HT1080 (cell line): ENCODE measurements around the gene FAM186B. TPM values are rescaled to one million over a fixed set of nuclear protein-coding genes. Genes with fewer than 3 reads are reported as not detected.

Experiments
- DNase-seq: peaks from one replicate; pipeline ENCODE4 v3.0.0-alpha.2; 2015; ENCODE audit warnings: low read depth
- total RNA-seq: library from RNA; depleted of rRNA; stranded (reverse); fragments of >200 nt; shearing (Covaris generic); gene quantifications from 2 replicates; pipeline ENCODE4 v1.2.3, GENCODE V29; 2014

Gene FAM186B
- total RNA-seq, 1 experiment from 2014 or later: 0.64 TPM

DNA sequence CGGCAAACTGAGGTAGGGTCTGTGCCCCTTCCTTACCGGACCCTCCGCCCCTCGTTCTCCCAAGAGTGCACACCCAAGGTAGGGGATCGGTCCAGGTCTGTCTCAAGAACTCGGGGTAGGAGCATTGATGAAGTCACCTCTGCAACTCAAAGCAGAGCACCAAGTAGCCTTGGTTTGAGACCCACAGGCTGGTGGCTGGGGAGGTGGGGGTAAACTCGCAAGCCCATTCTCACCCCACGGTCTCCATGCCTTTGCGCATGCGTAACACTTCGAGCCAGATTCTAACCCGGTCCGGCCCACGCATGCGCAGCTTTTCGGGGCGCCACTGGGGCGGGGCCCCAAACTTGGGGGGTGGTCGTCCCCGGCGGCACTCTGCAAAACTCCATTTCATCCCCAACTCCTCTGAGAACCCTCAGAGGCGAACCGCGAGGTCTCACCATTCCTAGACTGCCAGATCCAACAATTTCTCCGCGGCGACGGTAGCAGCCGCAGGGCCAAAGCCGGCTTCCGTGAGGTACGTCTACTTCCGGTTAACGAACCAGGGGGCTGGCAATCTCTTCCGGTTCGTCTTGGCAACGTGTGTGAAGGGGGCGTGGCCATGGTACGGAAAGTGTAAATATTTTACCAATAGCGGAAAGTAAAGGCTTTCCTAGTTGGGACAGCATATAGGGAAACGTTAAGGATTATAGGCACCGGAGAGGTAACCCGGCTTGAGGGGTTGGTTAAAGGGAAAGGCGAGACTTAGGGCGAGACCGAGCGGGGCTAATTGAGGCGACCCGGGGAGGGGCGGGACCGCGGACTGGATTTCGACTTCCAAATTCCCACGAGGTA is 37.6 kb downstream of the FAM186B start, which contains the start of gene MCRS1:
MCRS1 (minus strand) TSS at position 532 of the 831 bp plus-strand sequence. CDS start 1,411 bp downstream, outside the sequence.
- peak; percentile 80 for DNase-seq

DNA sequence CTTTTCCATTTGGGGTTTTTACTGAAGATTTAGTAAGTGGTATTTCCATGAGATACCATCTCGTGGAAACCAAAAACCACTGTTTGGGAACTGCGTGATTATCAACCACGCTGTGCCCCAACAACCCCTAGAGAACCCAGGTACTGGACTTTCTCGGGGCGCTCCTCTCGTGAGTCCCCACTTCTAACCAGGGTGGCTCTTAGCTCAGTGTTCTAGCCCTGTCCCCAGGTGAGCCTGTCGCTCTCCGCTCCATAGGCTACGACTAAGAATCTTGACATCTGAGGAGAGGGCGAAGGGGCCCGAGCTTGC is 38.2 kb downstream of the FAM186B start:
- no peak for DNase-seq

DNA sequence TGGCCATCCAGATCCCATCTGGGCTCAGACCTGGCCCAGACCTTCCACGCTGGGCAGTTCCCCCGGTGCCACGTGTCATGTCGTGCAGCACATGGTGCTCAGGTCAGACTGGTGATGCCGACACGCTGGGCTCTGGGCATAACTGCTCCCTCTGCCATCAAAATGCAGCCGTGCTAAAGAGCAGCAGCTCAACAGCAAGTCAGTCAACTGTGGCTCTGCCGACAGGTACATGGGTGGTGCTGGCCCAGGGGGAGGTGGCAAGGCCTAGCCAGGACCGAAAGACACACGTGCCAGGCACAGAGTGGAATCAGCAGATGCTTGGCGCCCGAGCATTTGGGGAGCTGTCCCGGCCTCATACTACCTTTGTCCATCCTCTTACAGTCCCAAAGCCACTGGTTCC is 39.1 kb downstream of the FAM186B start:
- DNase-seq: no peak

DNA sequence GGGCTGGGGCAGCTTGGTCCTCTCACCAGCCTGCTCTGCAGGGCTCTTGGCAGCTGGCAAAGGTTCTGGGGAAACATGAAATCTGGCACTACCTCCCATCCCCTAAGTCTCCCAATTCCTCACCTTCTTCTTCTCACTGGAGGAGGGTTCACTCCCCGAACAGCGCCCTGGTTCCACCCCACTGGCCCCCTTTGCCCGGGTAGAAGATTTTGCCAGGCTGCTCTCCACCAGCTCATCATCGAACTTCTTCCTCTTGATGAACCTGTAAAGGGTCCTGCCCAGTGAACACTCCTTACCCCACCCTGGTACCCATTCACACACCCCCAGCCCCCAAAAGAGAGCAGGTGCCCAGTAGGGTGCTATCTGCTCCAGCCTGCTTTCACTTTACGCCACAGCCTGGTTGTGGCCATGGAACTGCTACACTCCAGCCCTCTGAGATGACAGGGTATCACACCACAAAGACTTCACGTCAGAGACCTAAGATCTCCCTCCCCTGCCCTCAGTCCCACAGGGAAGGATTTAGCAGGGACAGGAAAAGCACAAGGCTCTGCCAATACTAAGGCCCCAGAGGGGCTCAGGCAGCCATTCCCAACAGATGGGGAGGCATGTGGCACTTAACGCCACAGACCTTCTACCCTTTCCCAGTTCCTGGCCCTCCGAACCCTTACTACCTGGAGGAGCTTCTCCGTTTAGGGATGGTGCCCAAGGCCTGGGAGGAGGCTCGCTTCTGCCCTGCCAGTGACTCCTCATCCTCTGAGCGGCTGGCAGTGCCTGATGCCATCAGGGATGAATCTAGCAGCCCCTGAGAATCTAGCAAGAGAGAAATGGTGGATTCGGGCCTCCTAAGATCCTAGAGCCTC is 39.8 kb downstream of the FAM186B start:
- no peak for DNase-seq

DNA sequence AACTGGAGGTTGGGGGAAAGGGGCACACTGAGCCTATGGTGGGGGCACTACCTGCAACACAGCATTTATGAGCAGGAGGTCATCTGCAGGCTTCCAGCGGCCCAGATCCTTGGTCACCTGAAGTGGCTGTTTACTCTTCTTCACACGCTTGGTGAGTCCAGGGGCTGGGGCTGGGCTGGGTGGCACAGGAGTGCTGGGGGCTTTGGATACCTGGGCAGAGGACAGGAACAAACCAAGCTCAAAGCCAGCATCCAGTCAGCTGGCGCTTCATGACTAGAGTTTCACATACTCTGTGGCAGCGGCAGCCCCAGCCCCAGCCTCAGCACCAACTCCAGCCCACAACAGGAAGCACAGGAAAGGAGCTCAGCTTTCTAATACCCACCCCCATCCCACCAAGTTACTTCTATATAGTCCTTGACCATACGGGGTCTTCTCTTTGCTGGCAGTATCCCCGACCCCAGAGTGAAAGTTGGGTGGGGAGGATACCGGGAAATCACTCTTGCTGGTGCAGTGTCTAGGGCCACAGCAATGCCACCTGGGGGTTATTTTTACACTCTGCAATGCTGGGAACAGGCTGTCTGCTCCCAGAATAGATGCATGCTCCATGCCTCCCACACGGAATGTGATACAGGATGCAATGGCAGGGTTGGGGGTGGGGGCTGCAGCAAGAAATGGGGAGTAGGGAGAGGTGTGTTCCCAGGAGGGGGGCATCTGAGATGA is 40.6 kb downstream of the FAM186B start:
- DNase-seq: no peak

DNA sequence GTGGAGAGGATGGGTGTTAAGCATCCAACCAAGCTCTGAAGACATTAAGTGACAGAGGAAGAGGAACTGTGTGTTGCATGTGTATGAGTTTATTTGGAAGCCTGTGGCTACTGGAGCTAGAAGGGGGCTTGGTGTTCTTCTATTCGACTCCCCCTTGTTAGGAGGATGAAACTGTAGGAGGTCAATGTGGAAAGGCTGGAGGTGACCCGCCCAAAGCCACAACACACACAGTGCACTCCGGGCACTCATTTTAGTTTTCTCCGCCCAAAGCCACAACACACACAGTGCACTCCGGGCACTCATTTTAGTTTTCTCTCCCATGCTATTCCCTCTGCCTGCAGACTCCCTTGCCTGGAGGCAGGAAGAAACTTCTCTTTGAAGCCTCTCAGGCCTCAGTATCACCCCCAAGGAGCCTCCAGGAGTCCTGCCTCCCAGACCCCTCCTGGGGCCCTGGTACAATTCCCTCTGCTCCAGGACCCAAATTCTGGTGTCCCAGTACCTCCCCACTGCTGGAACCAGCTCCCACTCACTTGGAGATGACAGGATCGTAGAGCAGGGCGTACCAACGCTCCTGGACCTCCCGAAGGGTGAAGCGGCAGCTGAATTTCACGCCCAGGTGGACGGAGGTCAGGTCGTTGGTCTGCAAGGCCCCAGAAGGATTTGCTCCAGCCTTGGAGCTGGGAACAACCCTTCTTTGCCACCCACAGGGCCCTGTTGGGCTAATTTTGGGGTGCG is 41.3 kb downstream of the FAM186B start:
- no peak for DNase-seq

DNA sequence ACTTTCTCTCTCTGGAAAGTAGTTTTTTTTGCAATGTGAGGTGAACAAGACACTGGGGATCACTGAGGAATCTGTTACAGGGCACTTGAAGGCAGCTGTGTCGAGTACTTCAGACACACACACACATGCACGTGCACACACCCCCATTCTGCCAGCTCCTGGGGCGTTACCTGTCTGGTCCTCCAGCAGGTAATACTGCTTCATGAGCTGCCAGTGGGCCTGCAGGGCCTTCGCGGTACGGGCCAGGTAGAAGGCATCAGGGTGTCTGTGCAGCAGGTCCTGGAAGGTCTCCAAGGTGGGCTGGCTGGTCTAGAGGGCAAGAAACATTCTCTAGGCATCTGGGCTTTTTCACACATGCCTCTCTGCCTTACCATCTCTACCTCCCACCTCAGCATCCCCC is 42.6 kb downstream of the FAM186B start:
- DNase-seq: no peak

DNA sequence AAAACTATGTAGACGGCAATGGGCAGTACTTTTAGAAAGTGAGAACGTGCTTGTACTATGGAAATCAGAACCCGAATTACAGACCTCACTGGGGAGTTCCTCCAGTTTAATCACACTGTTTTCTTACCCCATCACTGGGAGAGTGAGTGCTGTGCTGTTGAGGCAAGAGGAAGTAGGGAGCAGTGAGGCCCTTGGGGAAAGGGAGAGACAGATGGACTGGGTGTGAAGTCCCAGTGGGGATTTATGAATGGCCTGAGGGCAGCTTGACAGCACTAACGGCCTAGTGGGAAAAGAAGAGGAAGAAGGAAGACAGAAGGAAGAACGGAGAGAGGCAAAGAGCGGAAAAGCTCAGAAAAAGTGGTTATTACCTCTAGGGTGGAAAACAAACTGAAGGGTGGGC is 43.2 kb downstream of the FAM186B start:
- no peak for DNase-seq

DNA sequence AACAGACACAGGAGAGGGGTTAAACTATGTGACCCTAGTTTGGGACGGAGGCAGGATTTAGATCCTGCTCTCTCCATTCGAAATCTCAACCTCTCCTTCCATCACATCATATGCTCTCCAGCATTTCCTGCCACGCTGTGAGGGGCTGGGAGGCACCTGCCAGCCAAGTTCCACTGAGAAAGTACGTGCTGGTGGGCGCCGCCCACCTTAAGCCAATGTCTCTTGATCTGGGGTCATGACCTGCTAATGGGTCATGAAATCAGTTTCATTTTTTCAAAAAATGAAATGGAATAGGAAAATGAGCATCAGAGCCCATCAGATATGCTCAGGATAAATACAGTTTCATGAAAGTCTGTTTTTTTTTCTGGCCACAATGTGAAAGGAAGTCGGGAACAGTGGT is 44.7 kb downstream of the FAM186B start:
- DNase-seq: no peak

DNA sequence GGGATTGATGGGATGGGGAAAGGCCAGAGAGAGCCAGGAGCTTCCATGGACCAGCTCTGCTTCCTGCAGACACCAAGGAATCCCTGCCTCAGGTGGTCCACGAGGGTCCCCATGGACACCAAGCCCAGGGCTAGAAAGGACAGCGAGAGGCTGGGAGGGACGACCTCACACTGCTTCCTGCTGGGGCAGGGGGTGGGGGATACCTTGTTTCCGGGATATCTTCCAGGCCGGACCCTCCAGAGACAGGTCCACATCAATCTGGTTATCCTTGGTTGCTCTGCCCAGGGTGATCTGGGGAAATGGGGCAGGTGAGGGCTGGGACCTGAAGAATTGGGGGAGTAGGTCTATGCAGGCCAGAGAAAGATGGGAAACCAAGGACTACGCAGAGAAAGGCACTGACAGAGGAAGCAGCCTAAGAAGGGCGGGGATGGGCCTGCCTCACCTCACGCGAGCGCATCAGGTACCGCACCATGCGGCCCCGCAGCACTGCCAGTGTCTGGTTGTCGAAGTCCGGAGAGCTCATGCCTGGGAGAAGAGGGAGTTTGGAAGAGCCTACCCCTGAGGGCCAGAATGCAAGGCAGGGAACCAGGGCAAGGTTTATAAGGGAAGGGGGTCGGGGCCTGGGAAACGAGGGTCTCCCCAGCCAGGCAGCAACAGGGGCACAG is 46.3 kb downstream of the FAM186B start:
- DNase-seq: no peak

DNA sequence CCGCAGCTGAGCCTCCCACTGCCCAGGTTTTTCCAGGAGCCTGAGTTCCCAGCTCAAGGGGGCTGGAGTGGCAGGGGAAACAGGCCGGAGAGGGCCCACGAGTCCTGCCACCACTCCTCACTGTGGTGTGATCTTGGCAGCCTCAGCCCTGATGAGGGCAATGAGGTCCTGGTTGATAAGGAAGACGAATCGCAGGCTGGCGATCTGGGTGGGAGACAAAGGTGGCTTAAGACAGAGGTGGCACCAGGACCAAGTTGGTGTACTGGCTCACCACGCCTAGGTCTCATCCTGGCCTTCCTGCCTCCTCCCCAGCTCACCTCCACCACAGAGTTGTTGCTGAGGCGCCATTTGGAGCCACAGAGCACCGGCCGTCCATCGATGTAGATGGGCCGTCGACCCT is 46.9 kb downstream of the FAM186B start:
- DNase-seq: no peak

DNA sequence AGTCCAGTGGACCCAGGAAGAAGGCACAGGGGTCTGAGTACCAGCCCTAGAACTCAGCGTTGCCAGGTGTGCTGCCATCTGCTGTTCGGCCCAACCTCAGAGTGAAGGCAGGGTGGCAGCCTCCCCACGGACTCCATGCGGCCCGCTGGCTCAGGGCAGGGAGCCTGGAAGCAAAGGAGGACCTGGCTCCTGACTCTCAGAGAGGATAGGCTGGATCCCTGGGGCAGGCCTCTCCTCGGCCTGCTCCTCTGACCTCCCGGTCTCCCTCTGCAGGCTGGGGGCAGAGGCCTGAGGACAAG is 47.6 kb downstream of the FAM186B start:
- DNase-seq: no peak

DNA sequence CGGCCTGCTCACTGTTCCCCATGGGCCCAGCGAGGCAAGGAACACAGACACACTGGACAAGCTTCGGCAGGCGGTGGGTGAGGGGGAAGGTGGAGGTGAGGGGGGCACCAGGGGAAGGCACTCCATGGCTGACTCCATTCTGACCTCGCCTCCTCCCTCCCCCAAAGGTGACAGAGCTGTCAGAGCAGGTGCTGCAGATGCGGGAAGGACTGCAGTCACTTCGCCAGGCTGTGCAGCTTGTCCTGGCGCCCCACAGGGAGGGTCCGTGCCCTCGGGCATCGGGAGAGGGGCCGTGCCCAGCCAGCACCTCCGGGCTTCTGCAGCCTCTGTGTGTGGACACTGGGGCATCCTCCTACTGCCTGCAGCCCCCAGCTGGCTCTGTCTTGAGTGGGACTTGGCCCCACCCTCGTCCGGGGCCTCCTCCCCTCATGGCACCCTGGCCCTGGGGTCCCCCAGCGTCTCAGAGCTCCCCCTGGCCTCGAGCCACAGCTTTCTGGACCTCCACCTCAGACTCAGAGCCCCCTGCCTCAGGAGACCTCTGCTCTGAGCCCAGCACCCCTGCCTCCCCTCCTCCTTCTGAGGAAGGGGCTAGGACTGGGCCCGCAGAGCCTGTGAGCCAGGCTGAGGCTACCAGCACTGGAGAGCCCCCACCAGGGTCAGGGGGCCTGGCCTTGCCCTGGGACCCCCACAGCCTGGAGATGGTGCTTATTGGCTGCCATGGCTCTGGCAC is 48.1 kb downstream of the FAM186B start:
- no peak for DNase-seq

DNA sequence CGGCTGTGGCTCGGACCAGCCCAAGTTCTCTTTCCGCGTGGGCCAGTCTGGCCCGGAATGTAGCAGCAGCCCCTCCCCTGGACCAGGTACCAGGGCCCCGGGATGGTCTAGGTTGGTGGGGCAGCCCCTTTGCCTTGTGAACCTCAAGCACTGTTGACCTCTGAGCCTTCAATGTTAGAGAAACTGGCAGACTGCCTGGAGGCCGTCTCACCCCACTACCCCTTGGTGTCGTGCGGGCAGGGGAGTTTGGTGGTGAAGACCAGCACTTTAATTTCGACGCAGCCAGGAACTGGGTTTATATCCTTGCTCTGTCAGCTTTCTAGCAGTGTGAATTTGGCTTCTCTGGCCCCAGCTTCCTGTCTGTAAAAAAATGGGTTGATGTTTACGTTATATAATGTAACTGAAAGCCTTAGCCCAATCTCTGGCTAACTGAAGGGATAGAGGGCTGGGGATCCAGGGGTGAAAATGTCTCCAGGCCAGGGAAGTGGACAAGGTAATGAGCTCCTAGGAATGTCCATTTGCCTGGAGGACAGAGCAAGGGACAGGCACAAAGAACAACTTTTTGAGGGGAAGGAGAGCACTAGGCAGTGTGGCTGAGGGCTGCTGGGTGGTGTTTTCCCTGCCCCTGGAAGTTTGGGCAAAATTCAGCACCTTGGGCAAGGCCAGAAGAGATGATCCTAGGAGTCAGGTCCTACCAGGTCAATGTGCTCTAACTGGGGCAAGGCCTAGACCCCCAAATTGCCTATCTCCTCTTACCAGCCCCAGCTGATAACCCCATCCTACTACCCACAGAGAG is 48.9 kb downstream of the FAM186B start:
- no peak for DNase-seq

DNA sequence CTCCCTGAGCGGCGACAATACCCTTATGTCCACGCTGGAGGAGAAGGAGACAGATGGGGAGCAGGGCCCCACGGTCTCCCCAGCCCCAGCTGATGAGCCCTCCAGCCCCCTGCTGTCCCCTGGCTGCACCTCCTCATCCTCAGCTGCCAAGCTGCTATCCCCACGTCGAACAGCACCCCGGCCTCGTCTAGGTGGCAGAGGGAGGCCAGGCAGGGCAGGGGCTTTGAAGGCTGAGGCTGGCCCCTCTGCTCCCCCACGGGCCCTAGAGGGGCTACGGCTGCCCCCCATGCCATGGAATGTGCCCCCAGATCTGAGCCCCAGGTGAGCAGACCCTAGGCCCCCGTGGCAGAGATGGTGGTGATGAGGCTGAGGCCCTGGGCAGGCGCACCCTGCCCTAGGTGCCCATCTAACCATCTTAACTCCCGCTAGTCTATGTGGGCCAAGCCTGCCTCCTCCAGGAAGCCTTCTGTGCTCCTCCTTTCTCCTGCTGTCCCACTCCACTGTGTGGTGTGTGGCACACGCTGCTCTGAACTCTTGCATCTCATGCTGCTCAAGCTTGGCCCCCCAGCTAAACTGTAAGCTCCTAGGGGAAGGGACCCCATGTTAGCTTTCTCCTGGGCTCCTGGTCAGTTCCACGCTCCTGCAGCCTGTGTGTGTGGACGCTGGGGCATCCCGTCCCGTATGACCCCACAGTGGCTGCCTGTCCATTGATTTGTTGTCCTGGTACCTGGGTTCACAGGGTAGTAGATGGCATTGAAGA is 49.6 kb downstream of the FAM186B start:
- no peak for DNase-seq

DNA sequence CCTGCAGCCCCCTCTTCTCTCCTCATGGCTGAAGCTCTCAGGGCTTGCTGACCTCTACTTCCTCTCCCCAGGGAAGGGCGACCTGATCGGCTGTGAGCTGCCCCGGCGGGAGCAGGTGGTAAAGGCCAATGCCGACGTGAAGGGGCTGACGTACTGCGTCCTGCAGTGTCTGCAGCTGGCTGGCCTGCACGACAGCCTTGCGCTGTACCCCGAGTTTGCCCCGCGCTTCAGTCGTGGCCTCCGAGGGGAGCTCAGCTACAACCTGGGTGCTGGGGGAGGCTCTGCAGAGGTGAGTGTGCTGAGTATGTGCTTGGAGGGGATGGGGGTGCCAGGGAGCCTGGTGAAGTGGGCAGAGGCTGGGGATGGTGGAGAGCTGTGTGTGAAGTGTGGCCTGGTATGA is 51.2 kb downstream of the FAM186B start:
- no peak for DNase-seq

DNA sequence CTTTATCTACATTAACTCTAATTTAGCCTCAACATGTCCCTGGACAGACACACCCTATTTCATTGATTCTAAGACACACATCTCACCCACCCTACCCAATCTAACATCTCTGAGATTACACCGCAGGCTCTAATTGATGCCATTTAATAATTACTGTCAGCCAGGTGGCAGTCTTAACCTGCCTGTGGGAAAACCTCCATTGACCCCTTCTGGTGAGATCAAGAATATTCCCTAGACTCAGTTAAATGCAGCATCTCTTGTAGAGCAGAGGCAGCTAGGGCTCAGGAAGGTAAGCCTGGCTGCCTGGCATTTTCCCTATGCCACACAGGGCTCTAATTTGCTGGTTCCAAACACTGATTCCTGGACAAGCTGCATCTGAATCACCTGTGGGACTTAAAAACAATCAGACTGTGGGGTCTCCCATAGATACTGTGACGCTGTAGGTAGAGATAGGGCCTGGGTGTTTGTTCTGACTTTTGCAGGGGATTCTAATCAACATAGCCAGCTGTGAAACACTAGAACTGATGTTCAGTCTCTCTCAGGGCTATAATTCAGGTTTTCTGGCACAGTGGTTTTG is 51.8 kb downstream of the FAM186B start:
- DNase-seq: peak; percentile 49

DNA sequence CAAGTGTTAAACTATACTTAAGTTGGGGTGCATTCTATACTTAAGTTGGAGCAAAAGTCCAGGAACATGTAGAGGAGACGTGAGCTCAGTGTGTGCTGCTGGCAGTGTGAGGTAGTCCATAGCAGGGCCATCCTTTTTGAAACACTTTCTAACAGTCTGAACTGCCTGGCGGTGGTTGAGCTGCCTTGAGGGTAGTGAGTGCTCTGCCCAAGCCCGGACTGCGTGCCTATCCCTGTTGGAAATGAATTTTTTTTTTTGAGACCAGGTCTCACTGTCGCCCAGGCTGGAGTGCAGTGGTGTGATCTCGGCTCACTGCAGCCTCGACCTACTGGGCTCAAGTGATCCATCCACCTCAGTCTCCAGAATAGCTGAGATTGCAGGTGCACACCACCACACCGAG is 52.5 kb downstream of the FAM186B start:
- no peak for DNase-seq
